IMR-90 (cell line): ENCODE measurements around the gene CCDC12. TPM values are rescaled to one million over a fixed set of nuclear protein-coding genes. Genes with fewer than 3 reads are reported as not detected.

Source experiments
- ATAC-seq: fragments of 200-7000 bp; cut with Tn5 transposase; 2 replicates; pipeline ENCODE4 v1.9.1; 2020; ENCODE audit warnings: low read depth, mild to moderate bottlenecking, moderate library complexity
- BruUV-seq: library from RNA; stranded (reverse); fragments of 400-500 nt; replicated peaks from 2 replicates; lab custom pipeline; 2021; lab: Mats Ljungman, UMichigan
- CTCF ChIA-PET: fragments of 300-600 bp; formaldehyde crosslinking; extraction: SDS; loops from one replicate; lab custom pipeline; 2021; ENCODE audit warnings: antibody characterized with exemption; lab: Yijun Ruan, JAX
- POLR2A ChIA-PET: fragments of 300-600 bp; sonication (Branson Sonifier 250); formaldehyde crosslinking; loops from one replicate; lab custom pipeline; 2022; ENCODE audit warnings: antibody characterized with exemption; ENCODE audit not compliant: unreplicated experiment; lab: Charles Lee
- DNase-seq: peaks from one replicate; pipeline ENCODE4 v3.0.0; 2013
- H2AFZ ChIP-seq: replicated peaks from 2 replicates; pipeline ENCODE3; 2013; ENCODE audit warnings: low read length, mild to moderate bottlenecking; ENCODE audit not compliant: poor library complexity
- H2AK5ac ChIP-seq: 2 replicates; pipeline ENCODE4 v1.6.1; 2013; ENCODE audit warnings: low read depth, low read length, inconsistent platforms
- H2AK9ac ChIP-seq: replicated peaks from 2 replicates; pipeline ENCODE3; 2013; ENCODE audit warnings: mild to moderate bottlenecking, low read depth, low read length, moderate library complexity; ENCODE audit not compliant: poor library complexity
- H2BK120ac ChIP-seq: 2 replicates; pipeline ENCODE4 v1.6.1; 2013; ENCODE audit warnings: low read depth, low read length, inconsistent platforms
- H2BK15ac ChIP-seq: 3 replicates; pipeline ENCODE4 v1.6.1; 2013; ENCODE audit warnings: low read depth, low read length, inconsistent platforms
- H2BK20ac ChIP-seq: 2 replicates; pipeline ENCODE4 v1.6.1; 2013; ENCODE audit warnings: low read depth, mild to moderate bottlenecking, inconsistent platforms, low read length, moderate library complexity
- H2BK5ac ChIP-seq: 2 replicates; pipeline ENCODE4 v1.6.1; 2013; ENCODE audit warnings: mild to moderate bottlenecking, low read depth, low read length, inconsistent platforms; ENCODE audit not compliant: poor library complexity, severe bottlenecking
- H3K14ac ChIP-seq: replicated peaks from 2 replicates; pipeline ENCODE4 v1.6.1; 2013; ENCODE audit warnings: low read depth, low read length, inconsistent platforms
- H3K18ac ChIP-seq: 2 replicates; pipeline ENCODE4 v1.6.1; 2013; ENCODE audit warnings: low read depth, low read length, control low read depth
- H3K23ac ChIP-seq: 2 replicates; pipeline ENCODE4 v1.6.1; 2013; ENCODE audit warnings: low read depth, low read length, inconsistent platforms
- H3K27ac ChIP-seq: 2 replicates; pipeline ENCODE4 v1.5.1; 2013; ENCODE audit warnings: mild to moderate bottlenecking, control low read depth, low read length; ENCODE audit not compliant: insufficient read depth
- H3K27me3 ChIP-seq: 2 replicates; pipeline ENCODE4 v1.6.1; 2013; ENCODE audit warnings: low read length; ENCODE audit not compliant: control insufficient read depth, insufficient read depth
- H3K36me3 ChIP-seq: 2 replicates; pipeline ENCODE4 v1.6.1; 2013; ENCODE audit warnings: low read length, mixed read lengths; ENCODE audit not compliant: control insufficient read depth, insufficient read depth
- H3K4ac ChIP-seq: 2 replicates; pipeline ENCODE4 v1.6.1; 2013; ENCODE audit warnings: low read depth, low read length, inconsistent platforms
- H3K4me1 ChIP-seq: 2 replicates; pipeline ENCODE4 v1.6.1; 2013; ENCODE audit warnings: low read length, mixed read lengths; ENCODE audit not compliant: control insufficient read depth, insufficient read depth
- H3K4me2 ChIP-seq: 2 replicates; pipeline ENCODE4 v1.6.1; 2013; ENCODE audit warnings: low read depth, mild to moderate bottlenecking, control low read depth, low read length, moderate library complexity
- H3K4me3 ChIP-seq: 2 replicates; pipeline ENCODE4 v1.5.1; 2013; ENCODE audit warnings: low read depth, mild to moderate bottlenecking, control low read depth, low read length, moderate library complexity; ENCODE audit not compliant: insufficient read depth
- H3K56ac ChIP-seq: 2 replicates; pipeline ENCODE4 v1.6.1; 2013; ENCODE audit warnings: low read length, inconsistent platforms; ENCODE audit not compliant: insufficient read depth; ENCODE audit errors: extremely low read depth
- H3K79me1 ChIP-seq, 2 experiments: 2 replicates each; pipeline ENCODE4 v1.6.1; 2013; ENCODE audit warnings: low read length in 2 of 2, inconsistent platforms in 1 of 2, low read depth in 1 of 2
- H3K9ac ChIP-seq: 2 replicates; pipeline ENCODE4 v1.6.1; 2013; ENCODE audit warnings: low read depth, low read length, control low read depth
- H3K9me1 ChIP-seq: 2 replicates; pipeline ENCODE4 v1.6.1; 2013; ENCODE audit warnings: low read length, inconsistent platforms; ENCODE audit not compliant: insufficient read depth
- H3K9me3 ChIP-seq: 2 replicates; pipeline ENCODE4 v1.6.1; 2013; ENCODE audit warnings: low read length; ENCODE audit not compliant: control insufficient read depth, insufficient read depth
- H4K20me1 ChIP-seq: 2 replicates; pipeline ENCODE4 v1.6.1; 2013; ENCODE audit warnings: low read length, inconsistent platforms; ENCODE audit not compliant: insufficient read depth
- H4K5ac ChIP-seq: 2 replicates; pipeline ENCODE4 v1.6.1; 2013; ENCODE audit warnings: mild to moderate bottlenecking, low read depth, low read length, control low read depth
- H4K8ac ChIP-seq, 2 experiments: 2 replicates each; pipeline ENCODE4 v1.6.1; 2013; ENCODE audit warnings: low read depth in 2 of 2, low read length in 2 of 2, control low read depth in 1 of 2, inconsistent platforms in 1 of 2
- H4K91ac ChIP-seq: 2 replicates; pipeline ENCODE4 v1.6.1; 2013; ENCODE audit warnings: low read depth, low read length, inconsistent platforms; ENCODE audit not compliant: insufficient read depth
- BHLHE40 ChIP-seq: fragments of 150-350 bp; IDR thresholded peaks from 2 replicates; pipeline ENCODE4 v1.6.1; 2016; ENCODE audit warnings: mild to moderate bottlenecking, low read depth, low read length
- CHD1 ChIP-seq: IDR thresholded peaks from 2 replicates; pipeline ENCODE4 v1.6.1; 2012; ENCODE audit warnings: low read depth, low read length, improper control_type of control experiment
- MAFK ChIP-seq: IDR thresholded peaks from 2 replicates; pipeline ENCODE4 v1.6.1; 2012; ENCODE audit warnings: low read depth, low read length, improper control_type of control experiment
- MAZ ChIP-seq: IDR thresholded peaks from 2 replicates; pipeline ENCODE4 v1.6.1; 2012; ENCODE audit warnings: low read depth, mild to moderate bottlenecking, low read length, improper control_type of control experiment, moderate library complexity, borderline replicate concordance
- MXI1 ChIP-seq: IDR thresholded peaks from 2 replicates; pipeline ENCODE4 v1.6.1; 2012; ENCODE audit warnings: low read depth, mild to moderate bottlenecking, low read length, moderate library complexity, borderline replicate concordance
- POLR2A ChIP-seq: IDR thresholded peaks from 2 replicates; pipeline ENCODE4 v1.6.1; 2012; ENCODE audit warnings: mild to moderate bottlenecking, low read depth, low read length
- RAD21 ChIP-seq: IDR thresholded peaks from 2 replicates; pipeline ENCODE4 v1.6.1; 2012; ENCODE audit warnings: low read length, improper control_type of control experiment
- USF2 ChIP-seq: fragments of 150-350 bp; IDR thresholded peaks from 2 replicates; pipeline ENCODE4 v1.6.1; 2017; ENCODE audit warnings: mild to moderate bottlenecking, antibody characterized with exemption, low read length, low read depth
- WGBS, 2 experiments: methylation state at CpG; one replicate each; pipeline versions ENCODE4 v1.1.5 to v1.1.7; 2013; ENCODE audit warnings: missing lambda C conversion rate in 2 of 2; ENCODE audit not compliant: insufficient read length in 1 of 2; ENCODE audit errors: extremely low coverage in 2 of 2; 5-methylcytosine and 5-hydroxymethylcytosine counted together
- dilution Hi-C: fragments of 300-500 bp; cut with HindIII; formaldehyde crosslinking; loops from one replicate; pipeline ENCODE4 v1.14.3; 2018; ENCODE audit warnings: low sequenced_read_pairs; ENCODE audit not compliant: unreplicated experiment
- in situ Hi-C: fragments of 300-500 bp; cut with MboI; formaldehyde crosslinking; loops from 3 replicates; pipeline ENCODE4 v1.14.3; 2019; ENCODE audit warnings: low sequenced_read_pairs, inconsistent platforms, mixed read lengths
- intact Hi-C: fragments of 100-400 bp; cut with micrococcal nuclease; formaldehyde crosslinking; loops from 2 replicates; pipeline ENCODE4 v1.10.0; 2022
- polyA plus RNA-seq, 3 experiments: library from polyadenylated mRNA; depleted of rRNA; stranded (reverse); fragments of >200 nt; gene quantifications; 2 replicates each; pipeline ENCODE4 v1.2.3, GENCODE V29; 2012; ENCODE audit warnings: low replicate concordance in 1 of 3
- total RNA-seq: library from RNA; depleted of rRNA; stranded (reverse); fragments of >200 nt; gene quantifications from 2 replicates; pipeline ENCODE4 v1.2.3, GENCODE V29; 2012
- TF ChIP-seq, protein P1 (sequence below): fragments of 150-350 bp; IDR thresholded peaks from 2 replicates; pipeline ENCODE4 v1.6.1; 2016; ENCODE audit warnings: low read depth, mild to moderate bottlenecking, low read length, moderate library complexity, borderline replicate concordance

CCDC12 gene
- total and polyA plus RNA-seq, 2 of the 4 experiments (the other 2 are of a cell fraction): 15.2 to 35.1 TPM

DNA sequence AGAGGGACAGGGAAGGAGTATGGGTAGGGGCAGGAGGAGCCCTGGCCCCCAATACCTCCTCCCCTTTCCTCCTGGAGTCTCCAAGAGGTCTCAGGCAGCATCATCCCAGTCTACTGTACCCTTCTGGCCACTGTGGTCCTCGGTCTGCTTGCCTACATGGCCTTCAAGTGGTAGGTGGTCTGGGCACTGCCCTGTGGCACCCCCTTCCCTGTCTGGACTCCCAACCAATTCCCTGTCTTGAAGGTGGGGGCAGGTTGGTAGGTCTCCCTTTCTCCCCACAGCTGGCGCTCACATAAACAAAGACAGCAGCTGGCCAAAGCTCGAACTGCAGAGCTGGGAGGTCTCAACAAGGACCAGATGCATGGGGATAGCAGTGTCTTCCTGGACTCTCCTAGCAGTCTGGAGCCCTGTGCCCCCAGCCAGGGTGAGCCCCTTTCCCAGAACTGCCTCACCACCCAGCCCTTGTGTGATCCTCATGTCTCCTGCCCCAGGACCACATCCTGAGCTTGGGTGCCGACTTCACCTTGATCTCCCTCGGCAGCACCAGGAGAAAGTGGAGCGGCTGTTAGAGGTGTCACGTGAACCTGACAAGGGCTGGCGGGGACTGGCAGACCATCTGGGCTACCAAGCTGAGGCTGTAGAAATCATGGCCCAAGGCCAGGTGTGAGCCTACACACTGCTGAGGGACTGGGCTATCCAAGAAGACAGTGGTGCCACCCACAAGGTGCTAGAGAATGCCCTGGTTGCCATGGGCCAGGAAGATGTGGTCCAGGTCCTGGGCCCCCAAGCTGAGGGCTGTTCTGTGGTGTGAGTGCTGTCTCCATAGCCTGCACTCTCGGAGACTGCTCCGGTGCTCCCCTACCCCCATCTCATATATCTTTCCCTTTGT is 36.0 kb upstream of the CCDC12 start (continued):
- TF ChIP-seq USF2: no peak

- H3K4me3 ChIP-seq: no peak overlapping the region
- no peak overlapping the region for H3K9ac ChIP-seq
- no peaks in the 10 kb centered on the region for H4K20me1 ChIP-seq
- peaks cover 22% of the 10 kb centered on the region for H3K9me1 ChIP-seq
- BruUV-seq: no TSS peak
- H3K23ac ChIP-seq: no peak overlapping the region
- H2BK120ac ChIP-seq: no peak overlapping the region
- H3K27me3 ChIP-seq: no peaks in the 10 kb centered on the region
- no peak overlapping the region for H4K8ac ChIP-seq
- TF ChIP-seq RAD21 (no peak), CHD1 (no peak), MAZ (no peak), MXI1 (no peak), MAFK (no peak), POLR2A (no peak), BHLHE40 (no peak)
- TF ChIP-seq, protein P1, sequence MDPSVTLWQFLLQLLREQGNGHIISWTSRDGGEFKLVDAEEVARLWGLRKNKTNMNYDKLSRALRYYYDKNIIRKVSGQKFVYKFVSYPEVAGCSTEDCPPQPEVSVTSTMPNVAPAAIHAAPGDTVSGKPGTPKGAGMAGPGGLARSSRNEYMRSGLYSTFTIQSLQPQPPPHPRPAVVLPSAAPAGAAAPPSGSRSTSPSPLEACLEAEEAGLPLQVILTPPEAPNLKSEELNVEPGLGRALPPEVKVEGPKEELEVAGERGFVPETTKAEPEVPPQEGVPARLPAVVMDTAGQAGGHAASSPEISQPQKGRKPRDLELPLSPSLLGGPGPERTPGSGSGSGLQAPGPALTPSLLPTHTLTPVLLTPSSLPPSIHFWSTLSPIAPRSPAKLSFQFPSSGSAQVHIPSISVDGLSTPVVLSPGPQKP: no peak
- H3K36me3 ChIP-seq: peaks cover 10% of the 10 kb centered on the region
- intact Hi-C loops (no loop called here), in situ Hi-C loops (no loop called here), dilution Hi-C loops (no loop called here)
- no peak overlapping the region for H2BK5ac ChIP-seq
- DNase-seq (no peak), ATAC-seq (no peak)
- no peak overlapping the region for H3K4me2 ChIP-seq
- CTCF ChIA-PET: no interaction called here
- H2AK5ac ChIP-seq: no peak overlapping the region
- H3K4me1 ChIP-seq: peaks cover 11% of the 10 kb centered on the region
- POLR2A ChIA-PET: no interaction called here
- H3K27ac ChIP-seq: no peak overlapping the region
- H2BK20ac ChIP-seq: no peak overlapping the region
- H3K4ac ChIP-seq: no peak overlapping the region
- H3K18ac ChIP-seq: no peak overlapping the region
- no peaks in the 10 kb centered on the region for H3K9me3 ChIP-seq
- H4K5ac ChIP-seq: no peak overlapping the region
- WGBS, 2 experiments: 100% methylated on average over 2 of the region's 6 CpGs; no CpG with 5 or more reads in 1 of the 2 experiments
- H4K91ac ChIP-seq: no peak overlapping the region
- no peak overlapping the region for H2BK15ac ChIP-seq
- H2AK9ac ChIP-seq: no peak overlapping the region
- no peak overlapping the region for H2AFZ ChIP-seq
- peaks cover 11 to 31% of the 10 kb centered on the region in 2 experiments for H3K79me1 ChIP-seq
- H3K14ac ChIP-seq: no peak overlapping the region
- no peak overlapping the region for H3K56ac ChIP-seq
Measured at GRCh38 chr3:47011371-47011770, 34.8 kb upstream of the CCDC12 start.
